NCI-H2081 treated with DMSO at 0.1 percent for 48 hours (cell line): ENCODE data around the gene RHBDD1.

ENCODE experiments used
- DNase-seq: peaks from one replicate; lab custom pipeline; 2025; lab: John Stamatoyannopoulos, UW

RHBDD1 gene

GRCh38 chr2:227035711-227036367 lies 200.0 kb downstream of the RHBDD1 start:
- no peak for DNase-seq

- DNase-seq = no peak
Observed at GRCh38 chr2:227036527-227036926, 200.7 kb downstream of the RHBDD1 start.

GRCh38 chr2:227038550-227039189 lies 202.8 kb downstream of the RHBDD1 start:
- no peak for DNase-seq

- no peak for DNase-seq
Observed at GRCh38 chr2:227043981-227044380, 208.1 kb downstream of the RHBDD1 start.
